ENCODE data around the gene COMT.
A peak's percentile ranks its signal among the peaks of the same experiment; 100 is the strongest.

The COMT gene

DNA sequence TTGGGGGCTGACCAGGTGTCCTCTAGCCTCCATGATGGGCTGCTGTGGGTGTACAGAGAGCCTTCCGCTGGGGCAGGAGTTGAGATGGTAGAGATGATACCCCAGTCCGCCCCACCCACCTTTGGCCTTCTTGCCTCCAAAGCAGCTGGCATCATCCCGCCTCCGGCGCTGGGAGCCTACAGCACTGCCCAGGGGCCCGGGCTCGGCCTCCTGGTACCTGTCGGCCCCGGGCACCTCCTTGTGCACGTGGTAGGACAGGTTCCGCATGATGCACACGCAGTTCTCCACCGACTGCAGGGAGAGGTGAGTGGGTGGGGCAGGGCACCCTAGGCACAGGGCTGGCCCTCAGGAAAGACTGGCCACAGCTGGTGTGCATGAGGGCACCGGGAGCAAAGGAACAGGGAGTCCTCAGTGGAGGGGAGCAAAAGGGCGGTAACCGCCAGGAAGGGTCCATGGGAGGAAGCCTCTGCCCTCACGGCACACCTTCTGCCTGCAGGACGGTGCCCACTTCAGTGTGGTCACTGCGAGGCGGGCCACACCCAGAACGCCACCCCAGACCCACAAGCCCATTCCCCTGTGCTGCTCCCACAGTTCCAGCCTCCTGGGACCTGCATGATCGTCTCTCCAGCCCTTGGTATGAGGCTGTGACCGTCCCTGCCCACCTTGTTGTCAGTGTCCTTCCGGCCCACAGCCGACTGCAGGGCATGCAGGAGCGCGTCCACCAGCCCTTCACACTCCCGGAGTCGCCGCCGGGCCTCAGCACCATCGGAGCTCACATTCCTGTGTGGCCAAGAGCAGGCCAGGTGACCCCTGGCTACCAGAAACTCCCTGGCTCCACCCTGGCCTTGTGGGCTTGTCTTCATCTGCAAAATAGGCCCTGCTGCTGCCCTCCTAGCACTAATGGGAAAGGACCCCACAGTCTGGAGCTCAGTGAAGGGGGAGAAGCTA, 36.0 kb downstream of the COMT start:
- TF ChIP-seq, protein P1, sequence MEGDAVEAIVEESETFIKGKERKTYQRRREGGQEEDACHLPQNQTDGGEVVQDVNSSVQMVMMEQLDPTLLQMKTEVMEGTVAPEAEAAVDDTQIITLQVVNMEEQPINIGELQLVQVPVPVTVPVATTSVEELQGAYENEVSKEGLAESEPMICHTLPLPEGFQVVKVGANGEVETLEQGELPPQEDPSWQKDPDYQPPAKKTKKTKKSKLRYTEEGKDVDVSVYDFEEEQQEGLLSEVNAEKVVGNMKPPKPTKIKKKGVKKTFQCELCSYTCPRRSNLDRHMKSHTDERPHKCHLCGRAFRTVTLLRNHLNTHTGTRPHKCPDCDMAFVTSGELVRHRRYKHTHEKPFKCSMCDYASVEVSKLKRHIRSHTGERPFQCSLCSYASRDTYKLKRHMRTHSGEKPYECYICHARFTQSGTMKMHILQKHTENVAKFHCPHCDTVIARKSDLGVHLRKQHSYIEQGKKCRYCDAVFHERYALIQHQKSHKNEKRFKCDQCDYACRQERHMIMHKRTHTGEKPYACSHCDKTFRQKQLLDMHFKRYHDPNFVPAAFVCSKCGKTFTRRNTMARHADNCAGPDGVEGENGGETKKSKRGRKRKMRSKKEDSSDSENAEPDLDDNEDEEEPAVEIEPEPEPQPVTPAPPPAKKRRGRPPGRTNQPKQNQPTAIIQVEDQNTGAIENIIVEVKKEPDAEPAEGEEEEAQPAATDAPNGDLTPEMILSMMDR (conservative IDR thresholded peaks at IDR 0.05) = no peak
- no peak overlapping the region for H3K27ac ChIP-seq

DNA sequence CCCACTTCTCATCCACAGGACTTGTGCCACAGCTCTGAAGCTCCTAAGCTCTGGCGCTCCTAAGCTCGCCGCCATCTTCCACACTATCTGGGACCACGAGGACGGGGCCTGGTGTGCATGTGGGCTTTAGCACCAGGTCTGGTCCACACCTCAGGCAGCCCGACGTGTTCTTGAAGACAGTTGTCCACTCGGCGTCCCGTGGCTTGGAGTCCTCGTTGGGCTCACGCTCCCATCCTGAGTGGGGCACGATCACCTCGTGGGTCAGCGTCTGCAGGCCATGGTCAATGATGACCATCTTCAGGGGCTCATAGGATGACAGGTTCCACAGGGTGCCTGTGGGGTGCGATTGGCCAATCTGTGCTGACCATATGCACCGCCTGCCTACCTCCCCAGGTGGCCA, 37.2 kb downstream of the COMT start:
- TF ChIP-seq, protein P1 (conservative IDR thresholded peaks at IDR 0.05) = no peak
- no peak overlapping the region for H3K27ac ChIP-seq

DNA sequence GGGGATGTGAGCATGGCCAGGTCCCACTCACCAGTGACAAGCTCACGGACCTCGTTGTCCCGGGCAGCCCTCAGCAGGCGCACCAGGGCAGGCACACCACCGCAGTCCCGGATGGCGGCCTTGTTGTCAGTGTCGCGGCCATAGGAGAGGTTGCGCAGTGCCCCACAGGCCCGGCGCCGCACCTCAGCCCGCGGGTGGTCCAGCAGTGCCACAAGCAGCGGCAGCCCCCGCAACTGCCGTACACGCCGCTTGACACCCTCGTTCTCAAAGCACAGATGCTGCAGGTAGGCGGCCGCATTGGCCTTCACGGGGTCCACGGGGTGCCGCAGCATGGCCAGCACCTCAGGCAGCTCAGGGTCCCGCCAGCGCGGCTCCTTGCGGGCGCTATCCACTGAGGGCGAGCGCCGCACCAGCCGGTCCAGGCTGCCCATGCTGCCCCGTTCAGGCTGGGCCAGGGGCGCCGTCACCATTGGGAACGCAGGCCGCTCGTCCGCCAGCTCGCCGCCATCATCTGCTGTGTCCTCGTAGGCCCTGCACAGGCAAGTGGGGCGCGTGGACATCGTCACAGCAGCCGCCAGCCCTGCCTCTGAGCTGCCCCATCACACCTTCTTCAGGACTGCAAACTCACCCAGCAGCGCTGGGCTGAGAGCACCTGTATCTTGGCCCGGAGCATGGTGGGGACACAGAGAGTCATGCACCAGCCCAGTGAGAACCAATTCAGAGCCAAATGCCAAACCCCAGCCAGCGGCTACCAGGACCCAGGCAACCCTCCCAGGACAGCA, 38.3 kb downstream of the COMT start:
- no peak overlapping the region for H3K27ac ChIP-seq
- TF ChIP-seq, protein P1 (conservative IDR thresholded peaks at IDR 0.05) = no peak

DNA sequence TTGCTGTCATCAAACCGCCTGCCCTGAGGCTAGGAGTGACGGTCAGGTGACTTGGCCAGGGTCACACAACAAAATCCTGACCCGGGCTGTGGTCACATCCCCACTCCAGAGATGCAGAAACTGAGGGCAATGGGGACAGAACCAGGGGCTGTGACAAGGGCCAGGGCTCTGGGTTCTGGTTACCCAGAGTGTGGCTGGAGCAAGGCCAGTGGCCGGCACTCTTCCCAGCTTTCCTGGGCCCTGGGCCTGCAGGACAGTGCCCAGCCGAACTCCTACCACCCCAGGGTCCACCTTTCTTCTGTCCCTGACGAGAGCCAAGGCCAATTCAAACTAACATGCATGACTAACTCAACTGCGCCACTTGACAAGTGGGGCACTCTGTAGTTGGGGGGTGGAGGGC, 39.2 kb downstream of the COMT start:
- TF ChIP-seq, protein P1 (conservative IDR thresholded peaks at IDR 0.05) = no peak
- H3K27ac ChIP-seq = no peak overlapping the region

DNA sequence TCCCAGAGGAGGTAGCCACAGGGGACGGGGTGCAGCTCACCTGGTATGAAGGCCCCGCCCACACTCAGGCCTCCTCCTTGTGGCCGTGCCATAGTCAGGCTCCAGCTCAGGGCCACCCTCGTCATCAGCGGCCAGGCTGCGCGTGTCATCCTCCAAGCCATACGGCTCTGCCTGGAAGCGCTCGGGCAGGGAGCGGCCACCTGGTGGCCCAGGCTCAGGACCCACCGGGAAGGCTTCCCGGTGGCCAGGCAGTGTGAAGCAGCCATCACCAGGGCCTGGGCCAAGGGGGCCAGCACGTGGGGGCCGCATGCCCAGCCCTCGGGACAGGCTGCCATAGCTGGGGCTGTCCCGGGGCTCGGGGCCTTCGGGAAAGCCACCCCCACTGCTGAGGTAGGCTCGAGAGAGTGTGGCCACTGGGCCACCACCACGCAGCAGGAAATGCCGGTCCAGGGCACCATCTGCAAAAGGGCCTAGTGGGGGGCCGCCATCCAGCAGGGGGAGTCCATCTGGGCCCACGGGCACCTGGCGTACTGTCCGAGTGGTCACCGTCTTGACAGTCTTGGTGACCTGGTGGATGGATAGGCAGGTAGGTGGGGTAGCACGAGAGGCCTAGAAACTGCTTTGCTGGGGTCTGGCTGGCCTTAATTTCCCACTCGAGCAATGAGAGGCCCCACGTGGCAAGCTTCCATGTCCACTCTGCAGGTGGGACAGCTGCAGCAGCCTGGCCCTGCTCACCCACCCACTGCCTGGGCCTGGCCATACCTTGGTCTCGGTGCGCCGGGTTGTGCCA, 39.8 kb downstream of the COMT start:
- H3K27ac ChIP-seq = no peak overlapping the region
- TF ChIP-seq, protein P1 (conservative IDR thresholded peaks at IDR 0.05) = no peak

DNA sequence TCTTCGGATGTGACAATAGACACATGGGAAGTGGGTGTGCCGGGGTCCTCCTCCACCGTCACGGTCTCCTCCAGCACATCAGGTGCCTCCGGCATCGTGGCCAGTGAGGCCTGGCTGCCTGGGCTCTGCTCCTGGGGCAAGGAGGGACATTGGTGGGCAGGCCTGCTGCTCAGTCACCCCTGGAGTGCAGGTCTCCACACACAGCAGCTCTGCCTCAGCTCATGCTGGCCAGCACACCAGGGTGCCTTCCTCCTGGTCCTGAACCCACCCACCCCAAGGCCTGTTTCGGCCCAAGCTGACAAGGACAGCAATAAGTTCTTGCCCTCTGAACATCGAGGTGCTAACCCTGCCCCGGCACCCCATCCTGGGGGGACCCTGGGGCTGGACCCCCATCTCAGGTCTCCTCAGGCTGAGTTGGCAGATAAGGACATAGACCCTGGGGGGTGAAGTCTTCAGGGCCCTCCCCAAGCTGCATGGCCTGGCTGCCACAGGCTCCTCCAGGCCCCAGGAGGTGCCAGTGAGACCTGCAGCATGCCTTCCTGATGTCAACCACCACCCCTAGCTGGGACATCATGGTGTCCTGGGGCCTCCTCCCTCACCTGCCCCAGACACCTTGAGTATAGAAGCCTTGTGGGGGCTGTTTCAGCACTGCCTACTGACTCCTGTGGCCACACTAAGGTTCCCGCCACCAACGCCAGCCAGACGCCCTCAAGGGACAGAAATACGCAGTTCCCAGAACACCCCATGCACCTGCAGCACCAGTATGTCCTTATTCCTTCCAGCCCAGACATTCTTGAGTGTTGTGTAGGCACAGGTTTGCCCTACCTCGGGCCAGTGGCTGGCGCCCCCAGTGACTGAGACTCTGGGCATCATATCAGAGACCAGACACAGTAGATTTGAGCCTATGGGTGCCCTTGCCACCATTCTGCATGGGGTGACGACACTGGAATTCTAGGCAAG, 40.7 kb downstream of the COMT start:
- peak overlapping the region; percentile 95; the same call in 1 of the 2 replicates for H3K27ac ChIP-seq
- TF ChIP-seq, protein P1 (conservative IDR thresholded peaks at IDR 0.05) = no peak
